ENCODE results near the gene FAM219B.

Gene FAM219B

GRCh38 chr15:74870436-74871215 lies 36.0 kb downstream of the FAM219B start:
- no peak for DNase-seq

- DNase-seq: no peak
Observed at GRCh38 chr15:74869726-74870407, 36.8 kb downstream of the FAM219B start.

GRCh38 chr15:74869372-74869725 lies 37.3 kb downstream of the FAM219B start:
- DNase-seq: no peak

GRCh38 chr15:74868059-74868458 lies 38.6 kb downstream of the FAM219B start:
- no peak for DNase-seq

GRCh38 chr15:74867466-74868038 lies 39.1 kb downstream of the FAM219B start:
- no peak for DNase-seq

GRCh38 chr15:74866090-74866489 lies 40.6 kb downstream of the FAM219B start:
- DNase-seq: no peak

- no peak for DNase-seq
Observed at GRCh38 chr15:74865316-74865715, 41.3 kb downstream of the FAM219B start.

GRCh38 chr15:74864296-74864695 lies 42.4 kb downstream of the FAM219B start:
- DNase-seq: no peak

- DNase-seq: no peak
Observed at GRCh38 chr15:74863239-74864056, 43.2 kb downstream of the FAM219B start.

GRCh38 chr15:74858369-74858740 lies 48.3 kb downstream of the FAM219B start:
- DNase-seq: no peak

- no peak for DNase-seq
Observed at GRCh38 chr15:74857671-74858368, 48.8 kb downstream of the FAM219B start.

GRCh38 chr15:74857082-74857655 lies 49.5 kb downstream of the FAM219B start:
- DNase-seq: no peak

- no peak for DNase-seq
Observed at GRCh38 chr15:74856537-74856936, 50.1 kb downstream of the FAM219B start.

- no peak for DNase-seq
Observed at GRCh38 chr15:74855857-74856256, 50.8 kb downstream of the FAM219B start.

GRCh38 chr15:74854453-74855022 lies 52.1 kb downstream of the FAM219B start:
- DNase-seq: no peak

GRCh38 chr15:74851960-74852359 lies 54.7 kb downstream of the FAM219B start:
- DNase-seq: no peak

- no peak for DNase-seq
Observed at GRCh38 chr15:74850393-74850792, 56.3 kb downstream of the FAM219B start.
